ENCODE results near the gene SBNO2.

The SBNO2 gene

DNA sequence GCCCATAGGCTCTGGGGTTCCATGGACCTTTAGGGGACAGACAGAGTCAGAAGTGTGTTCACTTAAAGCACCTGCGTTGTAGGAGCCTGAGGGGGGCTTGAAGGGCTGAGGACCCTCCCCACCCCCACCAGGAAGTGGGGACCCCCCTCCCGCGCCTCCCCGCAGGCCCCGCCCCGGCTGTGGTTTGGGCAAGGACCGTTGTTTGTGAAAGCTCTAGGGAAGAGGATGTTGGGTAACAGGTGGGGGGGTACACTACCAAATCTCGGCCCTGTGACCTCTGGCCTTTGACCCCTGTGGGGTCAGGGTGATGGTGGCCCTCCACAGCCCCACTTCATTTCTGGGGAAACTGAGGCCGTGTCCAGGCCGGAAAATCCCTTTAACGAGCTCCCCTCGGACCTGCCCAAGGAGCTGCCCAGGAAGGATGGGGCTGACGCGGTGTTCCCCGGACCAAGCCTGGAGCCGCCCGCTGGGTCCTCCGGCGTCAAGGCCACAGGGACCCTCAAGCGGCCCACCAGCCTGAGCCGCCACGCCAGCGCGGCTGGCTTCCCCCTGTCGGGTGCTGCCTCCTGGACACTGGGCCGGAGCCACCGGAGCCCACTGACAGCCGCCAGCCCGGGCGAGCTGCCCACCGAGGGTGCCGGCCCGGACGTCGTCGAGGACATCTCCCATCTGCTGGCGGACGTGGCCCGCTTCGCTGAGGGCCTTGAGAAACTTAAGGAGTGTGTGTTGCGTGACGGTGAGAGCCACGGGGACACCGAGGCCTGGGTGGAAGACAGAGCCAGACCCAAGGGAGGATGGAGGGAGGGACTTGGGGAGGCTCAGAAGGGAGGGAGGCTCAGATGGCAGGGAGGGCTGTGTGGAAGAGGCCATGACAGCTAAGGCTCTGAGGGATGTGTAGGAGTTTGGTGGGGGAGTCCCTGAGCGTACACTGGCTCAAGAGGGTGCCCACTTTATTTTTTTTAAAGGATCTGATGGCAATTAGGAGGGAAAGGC, 105.8 kb downstream of the SBNO2 start:
- DNase-seq = no peak

DNA sequence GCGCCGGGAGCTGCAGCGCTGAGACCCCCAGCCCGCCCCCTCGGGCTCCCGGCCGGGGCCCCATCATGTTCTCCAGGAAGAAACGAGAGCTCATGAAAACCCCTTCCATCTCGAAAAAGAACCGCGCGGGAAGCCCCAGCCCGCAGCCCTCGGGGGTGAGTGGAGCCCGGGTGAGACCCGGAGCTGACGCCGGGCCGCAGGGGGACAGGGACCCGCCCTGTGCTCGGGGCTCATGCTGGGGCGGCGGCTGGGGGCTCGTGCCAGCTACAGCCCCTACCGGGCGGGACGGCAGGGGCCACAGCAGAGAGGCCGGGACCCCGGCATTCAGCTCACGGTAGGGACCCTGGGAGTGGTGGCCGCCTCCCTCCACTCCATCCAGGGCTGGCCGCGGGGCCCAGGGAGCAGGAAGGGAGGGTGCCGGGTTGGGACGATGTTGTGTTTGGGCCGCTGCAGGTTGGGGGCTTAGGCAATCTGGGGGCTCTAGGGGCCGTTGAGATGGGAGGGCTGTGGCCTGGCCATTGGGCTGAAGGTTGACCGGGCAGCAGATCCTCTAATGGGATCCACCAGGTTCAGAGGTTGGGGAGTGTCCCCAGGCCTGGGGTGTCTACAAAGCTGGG, 106.6 kb downstream of the SBNO2 start:
- DNase-seq = no peak

DNA sequence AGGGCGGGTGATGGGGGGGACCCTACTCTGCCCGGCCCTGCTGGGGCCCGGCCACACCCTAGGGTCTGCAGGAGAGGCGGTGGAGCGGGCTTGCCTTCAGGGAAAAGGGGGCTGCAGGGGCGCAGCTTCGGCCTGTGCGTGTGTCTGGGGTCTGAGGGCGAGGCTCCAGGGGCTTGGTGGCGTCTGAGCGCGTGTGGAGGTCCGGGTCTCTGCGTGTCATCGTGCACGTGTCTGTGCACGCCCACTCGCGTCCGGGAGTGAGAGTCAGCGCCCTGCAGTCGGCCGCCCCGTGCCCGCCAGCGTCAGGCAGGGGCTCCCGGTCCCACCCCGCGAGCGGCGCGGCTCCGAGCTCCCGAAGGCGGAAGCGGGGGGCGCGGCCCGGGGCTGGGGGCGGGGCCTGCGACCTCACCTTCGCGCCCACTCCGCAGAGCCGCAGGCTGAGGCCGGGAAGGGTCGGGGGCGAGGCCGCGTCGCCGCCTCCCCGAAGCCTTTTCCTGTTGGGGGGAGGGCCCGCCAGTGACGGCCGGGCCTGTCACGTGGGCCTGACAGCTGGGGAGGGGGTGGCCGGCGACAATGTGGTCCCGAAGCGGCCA, 107.2 kb downstream of the SBNO2 start, which contains the start of gene ARHGAP45:
Gene ARHGAP45, plus strand, starts transcription at position 420 of the 593 bp plus-strand sequence. CDS start 239 bp downstream, outside the sequence.
- DNase-seq = no peak

DNA sequence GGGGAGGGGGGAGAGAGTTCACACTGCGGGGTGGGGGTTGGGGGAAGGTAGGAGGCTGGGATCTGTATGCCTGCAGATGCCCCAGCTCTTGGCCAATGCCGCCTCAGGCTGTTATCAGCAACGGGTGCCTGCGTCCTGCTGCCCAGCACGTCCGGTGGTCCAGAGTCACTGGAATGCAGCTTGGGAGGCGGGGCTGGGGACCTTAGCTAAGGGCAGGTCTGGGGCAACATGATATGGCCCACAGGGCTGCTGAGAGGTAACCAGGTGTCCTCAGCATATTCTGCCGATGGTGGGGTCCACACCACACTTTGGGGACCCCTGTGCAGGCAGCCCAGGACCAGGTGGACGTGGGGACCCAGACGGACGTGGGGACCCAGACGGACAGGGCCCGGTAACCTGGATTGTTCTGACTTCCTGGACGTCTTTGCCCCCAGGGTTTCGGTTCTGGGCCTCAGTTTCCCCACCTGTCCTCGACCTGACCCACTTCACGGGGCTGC, 107.8 kb downstream of the SBNO2 start:
- no peak for DNase-seq

DNA sequence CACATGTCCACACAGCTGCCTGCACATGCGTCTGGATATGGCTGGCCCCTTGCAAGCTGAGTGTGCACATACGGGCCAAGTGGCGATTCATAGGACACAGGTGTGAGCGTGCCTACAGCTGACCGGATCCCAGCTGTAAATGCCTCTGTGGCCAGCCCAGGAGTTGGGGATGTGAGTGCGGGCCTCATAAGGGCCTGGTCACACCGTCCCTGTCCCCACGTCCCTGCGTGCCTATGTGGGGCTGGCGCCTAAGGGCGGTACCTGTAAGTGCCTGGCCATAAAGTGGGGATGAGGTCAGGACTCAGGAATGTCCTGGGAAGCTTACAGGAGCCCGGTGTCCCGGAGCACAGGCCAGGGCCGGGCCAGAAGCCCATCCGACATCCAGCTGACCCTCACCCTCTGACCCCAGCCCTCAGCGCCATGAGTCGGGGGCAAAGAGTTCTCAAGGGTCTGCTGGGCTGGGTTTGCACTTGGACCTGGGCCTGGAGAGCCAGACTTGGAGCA, 108.4 kb downstream of the SBNO2 start:
- no peak for DNase-seq

DNA sequence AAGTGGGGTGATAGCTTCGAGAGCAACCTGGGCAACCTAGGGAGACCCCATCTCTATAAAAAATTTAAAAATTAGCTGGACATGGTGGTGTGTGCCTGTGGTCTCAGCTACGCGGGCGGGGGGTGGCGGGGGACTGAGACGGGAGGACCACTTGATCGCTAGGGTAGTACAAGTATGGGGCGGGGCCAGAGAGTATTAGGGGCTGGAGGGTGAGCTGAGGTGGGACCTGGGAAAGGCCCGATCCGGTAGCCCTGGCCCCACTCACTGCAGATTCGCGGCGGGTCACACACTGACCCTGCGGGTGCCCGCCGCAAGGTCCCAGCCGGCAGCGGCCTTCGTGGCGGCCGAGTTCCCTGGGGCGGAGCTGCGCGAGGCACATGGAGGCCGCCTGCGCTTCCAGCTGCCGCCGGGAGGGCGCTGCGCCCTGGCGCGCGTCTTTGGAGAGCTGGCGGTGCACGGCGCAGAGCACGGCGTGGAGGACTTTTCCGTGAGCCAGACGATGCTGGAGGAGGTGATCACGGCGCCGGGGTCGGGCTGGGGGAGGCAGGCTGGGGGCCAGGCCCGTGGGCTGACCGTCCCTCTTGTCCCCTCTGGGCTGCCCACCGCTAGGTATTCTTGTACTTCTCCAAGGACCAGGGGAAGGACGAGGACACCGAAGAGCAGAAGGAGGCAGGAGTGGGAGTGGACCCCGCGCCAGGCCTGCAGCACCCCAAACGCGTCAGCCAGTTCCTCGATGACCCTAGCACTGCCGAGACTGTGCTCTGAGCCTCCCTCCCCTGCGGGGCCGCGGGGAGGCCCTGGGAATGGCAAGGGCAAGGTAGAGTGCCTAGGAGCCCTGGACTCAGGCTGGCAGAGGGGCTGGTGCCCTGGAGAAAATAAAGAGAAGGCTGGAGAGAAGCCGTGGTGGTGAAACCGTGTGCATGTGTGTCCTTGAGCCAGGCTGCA, 109.1 kb downstream of the SBNO2 start:
- no peak for DNase-seq

DNA sequence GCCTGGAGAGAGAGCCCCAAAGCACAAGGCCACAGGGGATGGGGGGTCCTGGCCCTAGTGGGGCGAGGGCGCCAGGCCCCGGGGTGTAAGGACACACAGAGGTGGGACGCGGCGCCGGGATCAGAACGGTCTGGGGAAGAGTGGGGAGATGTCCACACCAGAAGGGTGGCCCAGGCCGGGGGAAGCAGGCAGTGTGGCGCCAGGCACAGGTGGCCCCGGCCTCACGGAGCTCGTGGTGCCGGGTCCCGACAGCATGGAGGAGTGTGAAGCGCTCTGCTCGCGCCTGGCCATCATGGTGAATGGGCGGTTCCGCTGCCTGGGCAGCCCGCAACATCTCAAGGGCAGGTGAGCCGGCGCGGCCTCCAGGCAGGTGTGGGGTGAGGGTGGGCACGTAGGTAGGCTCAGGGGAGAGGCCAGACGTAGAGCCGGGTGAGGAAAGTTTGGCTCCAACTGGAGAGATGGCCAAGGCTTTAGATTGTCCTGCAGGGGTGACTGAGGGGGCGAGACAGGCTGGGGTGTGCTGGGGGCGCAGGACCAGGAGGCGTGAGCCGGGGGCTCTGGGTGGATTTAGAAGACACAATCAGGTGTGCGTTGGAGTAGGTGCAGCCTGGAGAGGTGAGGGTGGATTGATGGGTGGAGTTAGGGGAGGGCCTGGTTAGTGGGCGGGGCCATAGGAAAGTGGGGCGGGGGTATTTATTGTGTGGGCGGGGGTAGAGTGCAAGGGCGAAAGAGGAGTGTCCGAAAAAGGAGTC, 110.0 kb downstream of the SBNO2 start:
- DNase-seq = no peak

DNA sequence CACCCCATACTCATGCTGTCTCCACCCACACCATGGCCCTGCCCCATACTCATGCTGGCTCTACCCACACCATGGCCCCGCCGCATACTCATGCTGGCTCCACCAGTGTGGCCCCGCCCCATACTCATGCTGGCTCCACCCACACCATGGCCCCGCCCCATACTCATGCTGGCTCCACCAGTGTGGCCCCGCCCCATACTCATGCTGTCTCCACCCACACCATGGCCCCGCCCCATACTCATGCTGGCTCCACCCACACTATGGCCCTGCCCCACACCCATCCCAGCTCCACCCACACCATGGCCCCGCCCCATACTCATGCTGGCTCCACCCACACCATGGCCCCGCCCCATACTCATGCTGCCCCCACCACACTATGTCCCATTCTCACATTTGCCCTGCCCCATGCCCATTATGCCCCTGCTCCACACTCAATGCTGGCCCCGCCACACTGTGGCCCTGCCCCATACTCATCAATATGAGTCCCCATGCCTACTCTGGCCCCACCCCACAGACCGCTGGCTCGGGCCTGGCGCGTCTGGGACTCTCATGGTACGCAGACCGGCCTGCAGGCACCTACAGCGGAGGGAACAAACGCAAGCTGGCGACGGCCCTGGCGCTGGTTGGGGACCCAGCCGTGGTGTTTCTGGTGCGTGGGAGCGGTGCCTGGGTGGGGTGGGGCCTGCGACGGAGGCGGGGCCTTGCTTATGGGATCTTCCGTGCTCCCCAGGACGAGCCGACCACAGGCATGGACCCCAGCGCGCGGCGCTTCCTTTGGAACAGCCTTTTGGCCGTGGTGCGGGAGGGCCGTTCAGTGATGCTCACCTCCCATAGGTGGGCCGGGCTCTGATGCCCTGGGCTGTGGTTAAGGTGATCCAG, 110.8 kb downstream of the SBNO2 start:
- no peak for DNase-seq

DNA sequence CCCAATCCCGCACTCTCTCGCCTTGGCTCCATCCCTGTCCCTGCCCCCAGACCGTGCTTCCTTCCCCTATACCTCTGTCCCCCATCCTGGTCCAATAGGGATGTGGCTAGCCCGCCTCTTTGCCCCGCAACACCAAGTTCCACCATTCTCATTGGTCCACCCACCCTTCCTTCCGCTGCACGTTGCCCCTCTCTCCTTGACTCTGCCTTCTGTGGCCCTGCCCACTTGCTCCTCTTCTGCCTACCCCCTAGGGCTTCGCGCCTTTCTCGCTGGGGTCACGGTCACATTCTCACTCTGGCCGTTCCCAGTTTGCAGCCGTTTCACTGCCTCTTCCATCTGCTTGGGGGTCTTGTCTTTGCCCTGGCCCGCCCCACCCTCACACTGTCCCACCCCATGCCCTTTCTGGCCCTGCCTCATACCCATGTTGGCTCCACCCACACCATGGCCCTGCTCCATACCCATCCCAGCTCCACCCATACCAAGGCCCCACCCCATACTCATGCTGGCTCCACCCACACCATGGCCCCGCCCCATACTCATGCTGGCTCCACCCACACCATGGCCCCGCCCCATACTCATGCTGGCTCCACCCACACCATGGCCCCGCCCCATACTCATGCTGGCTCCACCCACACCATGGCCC, 111.6 kb downstream of the SBNO2 start:
- no peak for DNase-seq

DNA sequence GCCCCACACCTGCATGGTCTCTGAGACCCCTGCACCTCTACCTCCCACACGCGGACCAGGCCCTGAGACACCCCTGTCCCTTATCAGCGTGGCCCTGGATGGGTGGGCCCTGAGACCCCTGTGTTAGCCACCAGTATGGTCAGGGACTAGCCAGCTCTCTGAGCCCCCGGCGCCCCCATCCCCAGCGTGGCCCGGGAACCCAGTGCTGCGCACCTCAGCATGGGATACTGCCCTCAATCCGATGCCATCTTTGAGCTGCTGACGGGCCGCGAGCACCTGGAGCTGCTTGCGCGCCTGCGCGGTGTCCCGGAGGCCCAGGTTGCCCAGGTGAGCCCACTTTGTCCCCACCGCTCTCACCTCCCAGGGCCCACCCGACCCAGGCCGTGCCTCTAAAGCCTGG, 112.1 kb downstream of the SBNO2 start:
- DNase-seq = no peak

DNA sequence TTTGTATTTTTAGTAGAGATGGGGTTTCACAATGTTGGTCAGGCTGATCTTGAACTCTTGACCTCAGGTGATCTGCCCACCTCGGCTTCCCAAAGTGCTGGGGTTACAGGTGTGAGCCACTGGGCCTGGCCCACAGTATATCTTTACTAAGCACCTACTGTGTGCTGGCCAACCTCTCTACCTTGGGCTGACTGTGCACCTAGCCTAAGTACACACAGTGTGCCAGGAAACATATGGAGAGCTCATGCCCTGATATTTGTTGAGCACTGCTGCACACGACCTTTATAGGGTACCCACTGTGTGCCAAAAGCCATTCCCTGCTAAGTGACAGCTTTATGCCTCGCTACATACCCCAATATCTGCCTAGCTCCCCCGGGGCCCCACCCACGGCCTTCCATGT, 113.4 kb downstream of the SBNO2 start:
- no peak for DNase-seq

DNA sequence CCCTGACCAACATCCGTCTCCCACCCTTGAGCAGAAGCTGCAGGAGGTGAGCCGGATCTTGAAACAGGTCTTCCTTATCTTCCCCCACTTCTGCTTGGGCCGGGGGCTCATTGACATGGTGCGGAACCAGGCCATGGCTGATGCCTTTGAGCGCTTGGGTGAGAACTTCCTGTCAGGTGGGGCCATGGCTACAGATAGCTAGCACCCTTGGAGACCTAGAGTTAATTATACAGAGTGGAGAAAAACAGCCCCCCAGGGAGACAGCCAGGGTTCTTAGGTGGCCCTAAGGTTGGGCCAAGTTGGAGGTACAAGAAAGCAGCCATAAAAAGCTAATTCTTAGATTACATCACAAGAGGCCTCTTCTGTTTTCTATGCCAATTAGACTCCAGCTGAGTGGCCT, 116.0 kb downstream of the SBNO2 start:
- DNase-seq = no peak

All from NCI-H187 treated with DMSO at 0.1 percent for 48 hours (cell line).